Glomerular visceral epithelial cell (primary cell): ENCODE data around the gene SCRN2.

ENCODE experiments used
- DNase-seq: peaks from one replicate; pipeline ENCODE4 v3.0.0-alpha.2; 2016; ENCODE audit errors: extremely low spot score

The SCRN2 gene

DNA sequence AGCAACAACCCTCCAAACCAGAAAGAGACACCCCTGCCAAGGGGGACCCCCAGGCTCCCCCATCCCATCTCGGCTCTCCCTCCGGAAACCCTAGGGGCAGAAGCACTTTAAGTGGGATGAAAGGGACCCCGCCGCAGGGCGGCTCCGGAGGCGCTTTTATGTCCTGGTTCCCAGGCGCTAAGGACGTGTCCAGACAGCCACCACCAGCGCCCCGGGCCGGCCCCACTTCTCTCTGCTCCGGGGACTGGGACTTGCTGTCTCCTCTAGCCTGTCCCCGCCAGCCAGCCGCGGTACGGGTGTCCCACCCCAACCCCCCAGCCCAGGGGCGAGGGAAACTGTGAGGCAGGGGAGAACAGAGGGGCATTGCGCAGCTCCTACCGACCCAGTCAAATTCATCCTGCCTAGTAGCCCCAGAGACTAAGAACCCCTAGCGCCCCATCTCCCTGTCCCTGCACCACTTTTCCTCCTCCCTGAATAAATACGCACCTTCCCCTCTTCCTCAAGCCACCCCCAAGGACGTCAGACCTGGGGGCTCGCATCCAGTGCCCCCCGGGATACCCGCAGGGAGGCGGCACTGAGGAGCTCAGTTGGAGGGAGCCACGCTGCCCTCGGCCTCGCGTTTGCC lies 5.8 kb upstream of the SCRN2 start:
- no peak for DNase-seq

- DNase-seq, result no peak
Measured at GRCh38 chr17:47845716-47846075, 4.6 kb upstream of the SCRN2 start.

GRCh38 chr17:47844814-47845715 lies 4.0 kb upstream of the SCRN2 start:
- DNase-seq, result no peak

DNA sequence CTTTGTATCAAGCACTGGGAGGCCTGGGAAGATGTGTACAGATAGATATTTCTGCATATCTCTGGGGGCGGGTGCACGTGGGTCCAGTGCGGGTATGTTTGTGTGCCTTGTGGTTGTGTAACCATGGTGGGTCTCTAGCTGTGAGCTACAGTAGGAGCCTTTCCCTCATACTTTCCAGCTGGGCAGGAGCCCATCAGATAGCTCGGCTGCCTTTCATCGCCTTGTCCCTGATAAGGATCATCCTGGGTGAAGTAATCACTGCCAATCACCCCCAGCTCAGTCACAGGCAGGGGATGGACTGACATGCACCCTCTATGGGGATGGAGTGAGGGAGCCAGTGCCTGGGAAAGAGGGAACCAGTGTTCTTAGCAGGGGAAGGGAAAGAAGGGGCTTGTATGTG lies 3.2 kb upstream of the SCRN2 start:
- no peak for DNase-seq

DNA sequence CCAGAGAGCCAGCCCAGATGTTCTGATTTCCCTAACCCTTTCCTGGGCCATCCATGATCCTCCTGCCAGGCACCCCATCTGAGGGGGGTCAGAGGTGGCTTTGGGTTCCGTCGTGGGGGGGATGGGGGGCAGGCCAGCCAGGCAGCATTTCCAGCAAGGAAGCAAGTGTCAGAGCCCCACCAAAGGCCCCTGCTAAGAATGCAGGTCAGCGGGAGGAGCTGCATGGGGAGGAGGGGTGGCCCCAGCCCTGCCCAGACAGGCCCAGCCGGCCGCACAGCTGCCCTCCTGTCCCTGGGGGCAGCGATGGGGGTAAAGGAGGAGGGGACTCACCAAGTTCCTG lies 2.3 kb upstream of the SCRN2 start:
- DNase-seq, result no peak

DNA sequence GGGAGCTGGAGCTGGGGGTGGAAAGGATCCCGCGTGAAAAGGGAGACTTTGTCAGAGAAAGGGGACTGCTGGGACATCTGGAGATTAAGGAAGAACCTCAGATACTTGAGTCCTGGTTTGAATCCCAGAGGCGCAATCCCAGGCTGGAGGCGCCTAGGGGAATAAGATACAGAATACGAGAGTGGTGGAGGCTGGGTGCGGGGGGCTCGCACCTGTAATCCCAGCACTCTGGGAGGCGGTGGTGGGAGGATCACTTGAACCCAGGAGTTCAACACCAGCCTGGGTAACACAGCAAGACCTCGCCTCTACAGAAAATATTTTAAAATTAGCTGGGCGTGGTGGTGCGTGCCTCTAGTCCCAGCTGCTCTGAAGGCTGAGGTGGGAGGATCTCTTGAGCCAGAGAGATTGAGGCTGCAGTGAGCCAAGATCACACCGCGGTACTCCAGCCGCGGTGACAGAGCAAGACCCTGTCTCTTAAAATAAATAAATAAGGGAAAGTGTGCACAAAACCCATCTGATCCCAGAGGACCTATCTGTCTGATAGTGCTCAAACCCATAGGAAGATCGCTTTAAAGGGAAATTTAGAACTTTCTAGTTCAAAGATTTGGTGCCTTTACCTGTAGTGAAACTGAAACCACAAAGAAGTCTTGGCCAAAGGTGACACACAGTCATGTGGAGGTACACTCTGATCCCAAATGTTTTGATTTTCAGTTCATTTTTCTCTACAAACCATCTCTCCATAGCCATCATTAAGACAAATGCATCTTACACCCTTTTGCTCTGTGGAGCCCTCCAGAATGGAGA lies 617 bp upstream of the SCRN2 start:
- DNase-seq, result no peak

GRCh38 chr17:47840001-47840741 lies 902 bp downstream of the SCRN2 start:
- no peak for DNase-seq

GRCh38 chr17:47839071-47839470 lies 2.0 kb downstream of the SCRN2 start:
- DNase-seq, result no peak

DNA sequence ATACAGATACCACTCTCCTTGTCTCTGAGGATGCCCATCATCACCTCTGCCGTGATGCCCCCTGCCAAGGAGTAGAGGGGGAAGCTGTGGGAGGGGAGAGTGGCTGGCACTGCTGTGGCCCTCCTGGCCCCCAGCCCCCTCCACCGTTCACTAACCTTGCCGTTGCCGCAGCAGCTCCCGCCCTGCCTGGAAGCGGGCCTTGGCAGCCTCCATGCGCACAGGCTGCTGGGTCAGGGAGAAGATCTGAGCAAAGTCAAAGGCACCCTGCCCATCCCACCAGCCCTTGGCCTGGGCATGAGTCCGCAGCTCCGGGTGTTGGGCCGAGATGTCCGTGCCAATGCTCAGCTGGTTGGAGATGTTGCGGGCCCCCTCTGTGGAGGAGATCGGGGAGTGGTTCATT lies 2.4 kb downstream of the SCRN2 start:
- no peak for DNase-seq

DNA sequence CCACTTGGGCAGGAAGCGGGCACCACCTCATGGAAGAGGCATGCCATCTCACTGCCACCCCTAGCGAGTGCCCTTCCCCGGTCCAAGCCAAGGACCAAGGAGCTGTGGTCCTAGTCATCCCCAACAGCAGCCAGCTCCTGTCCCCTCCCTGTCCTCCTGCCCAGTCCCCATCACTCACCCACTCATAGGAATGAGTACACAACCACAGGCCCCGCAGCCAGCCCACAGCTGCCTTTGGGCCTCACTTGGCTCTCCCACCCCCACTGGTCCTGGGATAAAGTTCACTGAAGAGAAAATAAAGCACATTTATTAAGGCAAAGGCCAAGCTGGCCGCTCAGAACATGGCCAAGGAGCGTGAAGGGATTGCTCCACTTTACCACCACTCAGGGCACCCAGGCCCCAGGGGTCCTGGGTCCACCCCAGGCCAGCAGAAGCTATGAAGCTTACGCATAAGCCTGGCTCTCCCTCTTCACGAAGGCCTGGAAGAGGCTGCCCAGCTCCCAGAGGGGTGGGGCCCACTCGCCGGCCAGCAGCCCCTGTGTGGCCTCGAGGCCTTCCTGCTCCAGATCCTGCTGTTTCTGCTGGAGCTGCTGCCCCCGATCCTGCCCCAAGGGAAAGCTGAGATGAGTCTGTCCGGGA lies 3.6 kb downstream of the SCRN2 start:
- peak; percentile 81 for DNase-seq

DNA sequence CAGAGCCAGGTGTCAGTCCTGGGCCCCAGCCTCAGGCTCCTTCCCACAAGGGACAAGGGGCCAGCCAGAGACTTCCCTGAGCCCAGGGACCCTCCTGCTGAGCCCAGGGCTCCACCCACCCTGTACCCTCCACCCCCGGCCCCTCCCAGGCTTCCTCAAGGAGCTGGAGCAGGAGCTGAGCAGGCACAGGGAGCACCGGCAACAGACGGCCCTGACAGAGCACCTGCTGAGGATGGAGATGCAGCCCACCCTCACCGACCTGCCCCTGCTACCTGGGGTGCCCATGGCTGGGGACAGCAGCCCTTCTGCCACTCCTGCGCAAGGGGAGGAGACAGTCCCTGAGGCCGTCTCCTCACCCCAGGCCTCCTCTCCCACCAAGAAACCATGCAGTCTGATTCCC lies 4.5 kb downstream of the SCRN2 start:
- no peak for DNase-seq

DNA sequence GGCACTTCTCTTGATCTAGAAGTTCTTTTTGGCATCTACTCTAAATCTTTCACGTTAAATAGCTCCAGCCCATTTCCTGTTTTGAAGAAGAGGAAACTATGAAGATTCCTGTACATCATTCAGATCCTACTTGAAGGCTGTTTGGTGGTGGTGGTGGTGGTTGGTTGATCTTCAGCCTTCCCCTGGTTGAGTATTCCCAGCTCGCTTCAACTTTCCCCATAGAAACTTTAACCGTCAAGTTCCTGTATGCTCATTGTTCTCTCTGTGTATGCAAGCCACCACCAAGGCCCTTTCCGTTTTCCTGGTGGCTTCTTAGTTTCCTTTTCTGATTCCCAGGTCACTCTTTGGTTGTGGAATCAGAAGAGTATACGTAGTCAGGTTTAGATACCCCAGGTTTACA lies 6.3 kb downstream of the SCRN2 start:
- DNase-seq, result no peak

DNA sequence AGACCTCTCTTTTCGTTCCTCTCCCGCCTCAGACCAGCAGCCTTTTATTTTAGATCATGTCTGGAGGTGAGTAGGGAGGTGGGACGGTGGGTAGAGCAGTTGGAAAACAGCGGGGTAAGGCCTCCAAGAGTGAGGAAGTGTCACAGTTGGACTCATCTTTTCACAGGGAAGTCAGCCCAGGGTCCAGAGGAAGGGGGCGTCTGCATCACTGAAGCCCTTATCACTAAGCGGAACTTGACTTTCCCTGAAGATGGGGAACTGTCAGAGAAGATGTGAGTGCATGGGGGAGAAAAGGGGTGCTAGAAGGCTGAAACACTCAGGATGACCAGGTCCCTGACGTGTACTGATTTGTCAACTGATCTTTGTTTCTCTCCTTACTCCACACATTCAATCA lies 9.1 kb downstream of the SCRN2 start:
- DNase-seq, result peak; percentile 10

GRCh38 chr17:47831003-47831933 lies 9.8 kb downstream of the SCRN2 start, which contains the start of the genes LRRC46 and MRPL10:
TSS of gene LRRC46 (plus strand) at chr17:47831670. CDS start at chr17:47831990, 320 bp downstream.
TSS of gene MRPL10 (minus strand) at chr17:47831541. CDS start at chr17:47831511, 30 bp downstream.
- DNase-seq, result peak; percentile 95

- DNase-seq, result no peak
Measured at GRCh38 chr17:47830396-47831002, 10.6 kb downstream of the SCRN2 start.

GRCh38 chr17:47829870-47830269 lies 11.2 kb downstream of the SCRN2 start:
- DNase-seq, result no peak

GRCh38 chr17:47823519-47823918 lies 17.6 kb downstream of the SCRN2 start:
- no peak for DNase-seq

DNA sequence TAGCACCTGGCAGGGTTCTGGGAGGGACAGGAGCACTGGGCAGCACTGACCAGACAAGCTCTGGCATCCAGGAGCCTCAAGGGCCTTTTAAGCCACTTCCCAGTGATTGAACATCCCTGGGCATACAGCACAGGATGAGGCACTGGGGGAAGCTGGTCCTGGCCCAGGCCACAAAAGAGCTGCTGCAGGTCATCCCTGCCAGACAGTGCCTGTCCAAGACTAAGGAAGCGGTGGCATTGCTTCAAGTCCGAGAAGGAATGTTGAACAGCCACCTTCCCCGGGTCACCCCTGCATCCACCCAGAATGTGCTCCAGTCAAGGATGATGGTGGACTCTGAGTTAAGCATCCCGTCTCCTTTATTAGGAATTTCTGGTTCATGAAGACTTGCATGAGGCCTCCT lies 18.3 kb downstream of the SCRN2 start:
- DNase-seq, result no peak
